Measurements from ENCODE around the gene GOLGA8B.
"Not testable (repeated sequence)": the region's sequence is repeated elsewhere in the genome, so short reads cannot be mapped to it uniquely, and the experiment has no call there.

Gene GOLGA8B

DNA sequence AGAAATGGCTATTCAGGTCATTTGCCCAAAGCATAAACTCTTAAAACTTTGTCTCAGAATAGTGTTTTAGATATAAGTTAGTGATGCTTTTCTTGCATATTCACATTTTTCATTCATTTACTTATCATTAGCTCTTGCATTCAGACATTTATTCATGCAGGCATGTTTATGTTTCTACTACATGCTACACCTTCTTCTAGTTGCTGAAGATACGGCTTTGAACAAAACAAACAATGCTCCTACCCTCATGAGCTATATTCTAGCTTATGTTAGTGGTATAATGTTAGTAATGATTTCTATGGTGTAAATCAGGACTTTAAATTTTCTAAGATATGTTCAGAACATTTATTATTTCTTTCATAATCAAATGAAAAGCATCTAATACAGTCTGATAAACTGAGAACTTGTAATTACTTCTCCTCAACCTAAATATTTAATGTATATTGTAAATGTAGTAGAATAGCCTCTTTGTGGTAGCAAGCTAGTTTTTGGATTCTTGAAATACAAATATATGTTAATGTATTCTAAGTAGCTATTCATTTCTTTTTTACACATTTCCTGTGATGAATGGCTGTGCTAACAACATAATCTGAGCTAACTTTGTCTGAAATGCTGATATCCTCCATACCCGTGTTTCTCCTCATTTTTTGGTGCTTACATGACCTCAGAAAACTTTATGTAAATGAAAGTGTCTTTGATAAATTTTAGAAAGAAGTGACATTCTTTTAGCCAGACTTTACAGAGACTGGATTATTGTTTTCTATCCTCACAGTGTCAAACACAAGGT is 15.5 kb upstream of the GOLGA8B start:
- no peak for DNase-seq (ENCODE audit: low read depth)

- no peak for DNase-seq (ENCODE audit: low read depth)
Measured at GRCh38 chr15:34597316-34597715, 13.9 kb upstream of the GOLGA8B start.

GRCh38 chr15:34594361-34594760 is 10.9 kb upstream of the GOLGA8B start:
- no peak for DNase-seq (ENCODE audit: low read depth)

DNA sequence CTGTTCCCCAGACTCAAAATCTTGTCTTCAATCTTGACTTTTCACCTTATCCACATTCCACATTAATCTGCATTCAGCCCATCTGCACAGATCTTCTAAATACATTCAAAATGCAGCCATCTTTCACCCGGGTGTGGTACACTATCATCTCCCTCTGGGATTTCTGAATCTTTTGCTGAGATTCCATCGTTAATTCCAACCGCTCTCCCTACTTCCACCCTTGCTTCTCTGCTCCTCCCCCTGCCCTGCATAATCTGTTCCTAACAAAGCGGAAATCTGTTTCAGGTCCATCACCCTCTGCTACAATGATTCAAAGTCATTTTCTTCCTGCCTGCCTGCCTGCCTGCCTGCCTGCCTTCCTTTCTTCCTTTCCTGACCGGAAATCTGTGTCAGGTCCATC is 7.9 kb upstream of the GOLGA8B start:
- DNase-seq (ENCODE audit: low read depth) = no peak

DNA sequence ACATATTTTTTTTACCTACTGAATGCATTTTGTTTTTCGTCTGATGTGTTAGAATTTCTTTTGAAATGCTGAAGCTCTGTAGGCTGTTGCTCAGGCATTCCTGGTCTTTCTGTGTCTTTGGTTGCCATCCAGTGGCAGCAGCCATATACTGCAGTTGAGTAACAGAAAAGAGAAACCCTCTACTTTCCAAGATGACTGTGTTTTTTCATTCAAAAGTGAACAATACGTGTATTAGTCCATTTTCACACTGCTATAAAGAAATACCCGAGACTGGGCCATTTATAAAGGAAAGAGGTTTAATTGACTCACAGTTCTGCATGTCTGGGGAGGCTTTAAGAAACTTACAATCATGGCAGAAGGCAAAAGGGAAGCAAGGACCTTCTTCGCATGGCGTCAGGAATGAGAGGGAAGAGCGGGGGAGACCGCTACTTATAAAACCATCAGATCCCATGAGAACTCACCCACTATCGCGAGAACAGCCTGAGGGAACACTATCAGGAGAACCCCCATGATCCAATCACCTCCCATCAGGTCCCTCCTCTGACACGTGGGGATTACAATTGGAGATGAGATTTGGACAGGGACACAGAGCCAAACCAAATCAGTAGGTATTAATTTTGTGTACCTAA is 4.7 kb upstream of the GOLGA8B start:
- DNase-seq (ENCODE audit: low read depth) = no peak

DNA sequence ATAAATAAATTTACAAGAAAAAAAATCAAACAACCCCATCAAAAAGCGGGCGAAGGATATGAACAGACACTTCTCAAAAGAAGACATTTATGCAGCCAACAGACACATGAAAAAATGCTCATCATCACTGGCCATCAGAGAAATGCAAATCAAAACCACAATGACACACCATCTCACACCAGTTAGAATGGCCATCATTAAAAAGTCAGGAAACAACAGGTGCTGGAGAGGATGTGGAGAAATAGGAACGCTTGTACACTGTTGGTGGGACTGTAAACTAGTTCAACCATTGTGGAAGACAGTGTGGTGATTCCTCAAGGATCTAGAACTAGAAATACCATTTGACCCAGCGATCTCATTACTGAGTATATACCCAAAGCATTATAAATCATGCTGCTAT is 2.5 kb upstream of the GOLGA8B start:
- DNase-seq (ENCODE audit: low read depth) = not testable (repeated sequence)

- no peak for DNase-seq (ENCODE audit: low read depth)
Measured at GRCh38 chr15:34584996-34585395, 1.5 kb upstream of the GOLGA8B start.

GRCh38 chr15:34584330-34584668 is 848 bp upstream of the GOLGA8B start:
- no peak for DNase-seq (ENCODE audit: low read depth)

- peak; percentile 47 for DNase-seq (ENCODE audit: low read depth)
Measured at GRCh38 chr15:34582461-34583371, 735 bp downstream of the GOLGA8B start.

DNA sequence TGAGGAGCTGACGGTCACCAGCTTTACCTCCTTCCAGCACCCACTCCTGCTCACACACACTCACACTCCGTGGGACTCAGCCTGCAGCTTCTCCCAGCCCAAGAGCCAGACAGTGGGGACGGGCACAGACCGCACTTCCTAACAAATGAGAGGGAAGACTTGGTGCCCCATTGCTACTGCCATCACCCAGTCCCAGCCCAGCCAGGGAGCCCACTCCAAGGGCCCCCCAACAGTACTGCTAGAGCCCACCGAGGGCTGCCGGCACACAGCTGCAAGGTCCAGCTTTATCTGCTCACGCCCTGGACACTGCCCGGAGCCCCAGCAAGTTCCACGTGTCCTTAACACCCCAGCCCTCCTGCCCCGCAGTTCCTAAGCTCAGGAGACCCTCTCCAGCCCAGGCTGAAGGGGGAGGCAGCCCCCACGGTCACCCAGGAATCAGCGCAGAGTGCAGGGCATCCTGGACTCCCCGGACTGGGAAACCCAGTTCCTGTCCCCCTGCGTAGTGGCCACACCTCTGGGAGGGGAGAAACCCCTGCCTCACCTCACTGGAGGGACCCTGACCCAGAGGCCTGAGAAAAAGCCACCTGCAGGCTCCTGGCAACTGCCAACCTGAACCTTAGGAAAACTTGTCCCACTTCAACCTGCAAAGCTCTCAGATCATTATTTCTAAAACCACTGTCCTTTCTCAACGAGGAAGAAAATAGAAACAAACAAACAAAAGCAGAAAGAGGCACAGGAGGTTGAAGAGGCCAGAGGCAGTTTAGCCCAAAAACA is 1.6 kb downstream of the GOLGA8B start:
- not testable (repeated sequence) for DNase-seq (ENCODE audit: low read depth)

DNA sequence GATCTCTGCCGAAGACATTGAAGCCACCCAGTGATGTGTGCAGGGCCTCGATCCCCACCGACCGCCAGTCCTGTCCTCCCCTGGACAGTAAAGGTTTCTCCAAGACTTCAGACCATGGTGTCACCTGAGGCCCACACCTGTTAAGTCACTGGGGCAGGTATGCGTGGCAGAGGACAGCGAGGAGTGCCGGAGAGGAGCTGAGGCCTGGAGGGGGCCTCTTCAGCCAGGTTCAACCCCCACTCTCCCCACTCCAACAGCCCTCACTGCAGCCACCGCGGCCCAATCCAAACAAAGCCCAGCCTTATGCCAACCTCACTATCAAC is 2.4 kb downstream of the GOLGA8B start:
- no peak for DNase-seq (ENCODE audit: low read depth)

DNA sequence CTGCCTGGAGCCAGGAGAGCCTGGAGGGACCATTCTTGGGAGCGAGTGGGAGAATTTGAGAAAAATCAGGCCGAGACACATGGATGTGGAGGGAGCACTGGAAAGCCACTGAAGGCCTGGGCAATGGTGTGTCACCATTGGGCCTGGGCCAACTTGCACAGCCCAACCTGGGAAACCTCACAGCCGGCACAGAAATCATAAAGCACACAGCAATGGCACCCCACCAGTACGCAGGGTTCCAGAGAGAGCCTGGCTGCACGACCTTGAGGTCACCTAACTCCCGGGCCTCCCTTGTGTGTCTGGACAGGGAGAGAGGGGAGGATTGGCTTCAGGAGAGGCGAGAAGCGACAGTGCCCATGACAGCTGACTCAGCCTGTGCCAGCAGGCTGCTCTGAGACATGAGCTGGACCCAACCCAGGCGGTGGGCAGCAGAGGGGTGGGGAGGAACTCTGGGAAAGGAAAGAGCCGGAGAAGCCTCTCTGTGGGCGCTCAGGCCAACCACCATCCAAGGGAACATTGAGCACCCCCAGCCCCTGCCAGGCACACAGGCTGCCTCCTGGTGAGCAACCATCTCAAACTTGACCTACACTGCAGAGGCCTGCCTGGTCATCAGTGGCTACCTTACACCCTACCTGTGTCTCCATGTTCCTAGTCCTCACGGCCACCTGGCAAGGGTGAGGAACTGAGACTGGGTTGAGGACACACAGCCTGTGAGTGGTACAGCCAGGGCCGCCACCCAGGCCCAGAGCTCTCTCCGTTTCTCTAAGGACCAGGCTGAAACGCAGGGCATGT is 3.0 kb downstream of the GOLGA8B start:
- not testable (repeated sequence) for DNase-seq (ENCODE audit: low read depth)

- no peak for DNase-seq (ENCODE audit: low read depth)
Measured at GRCh38 chr15:34578283-34578674, 5.2 kb downstream of the GOLGA8B start.

DNA sequence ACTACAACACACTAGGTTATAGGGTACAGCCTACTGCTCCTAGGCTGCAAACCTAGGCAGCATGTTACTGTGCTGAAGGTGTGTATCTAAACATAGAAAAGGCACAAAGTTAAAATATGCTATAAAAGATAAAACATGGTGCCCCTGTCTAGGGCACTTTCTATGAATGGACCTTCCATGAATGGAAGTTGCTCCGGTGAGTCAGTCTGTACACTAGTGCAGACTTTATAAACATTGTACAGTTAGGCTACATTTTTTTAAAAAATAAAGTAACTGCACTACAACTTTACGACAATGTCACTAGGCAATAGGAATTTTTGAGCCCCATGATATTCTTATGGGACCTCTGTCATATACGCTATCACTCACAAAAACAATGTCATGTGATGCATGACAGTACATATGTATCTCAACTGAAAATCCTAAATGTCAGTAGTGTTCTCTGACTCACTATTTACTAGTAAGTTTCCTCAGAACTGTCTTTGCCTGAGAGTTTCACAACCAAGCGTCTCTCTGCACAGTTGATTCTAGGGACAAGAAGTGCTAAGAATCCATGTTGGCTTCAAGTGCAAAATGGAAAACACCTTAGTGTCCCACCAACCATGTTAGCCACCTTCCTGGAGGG is 5.7 kb downstream of the GOLGA8B start:
- not testable (repeated sequence) for DNase-seq (ENCODE audit: low read depth)

GRCh38 chr15:34575035-34575434 is 8.4 kb downstream of the GOLGA8B start:
- not testable (repeated sequence) for DNase-seq (ENCODE audit: low read depth)

DNA sequence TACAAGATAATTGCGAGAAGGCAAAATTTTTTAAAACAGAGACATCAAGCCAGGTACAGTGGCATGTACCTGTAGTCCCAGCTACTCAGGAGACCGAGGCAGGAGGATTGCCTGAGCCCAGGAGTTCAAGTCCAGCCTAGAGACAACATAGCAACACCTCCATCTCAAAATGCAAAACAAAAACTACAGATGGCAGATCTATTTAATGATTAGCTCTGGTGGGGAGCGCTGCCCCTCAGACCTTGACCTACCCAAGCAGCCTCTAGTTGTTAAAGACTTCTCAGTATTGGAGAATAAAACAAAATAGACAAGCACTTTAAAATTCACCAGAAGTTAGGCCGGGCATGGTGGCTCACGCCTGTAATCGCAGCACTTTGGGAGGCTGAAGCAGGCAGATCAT is 10.5 kb downstream of the GOLGA8B start:
- not testable (repeated sequence) for DNase-seq (ENCODE audit: low read depth)

GRCh38 chr15:34572019-34572641 is 11.3 kb downstream of the GOLGA8B start:
- DNase-seq (ENCODE audit: low read depth) = not testable (repeated sequence)

- DNase-seq (ENCODE audit: low read depth) = not testable (repeated sequence)
Measured at GRCh38 chr15:34569670-34570396, 13.6 kb downstream of the GOLGA8B start.

DNA sequence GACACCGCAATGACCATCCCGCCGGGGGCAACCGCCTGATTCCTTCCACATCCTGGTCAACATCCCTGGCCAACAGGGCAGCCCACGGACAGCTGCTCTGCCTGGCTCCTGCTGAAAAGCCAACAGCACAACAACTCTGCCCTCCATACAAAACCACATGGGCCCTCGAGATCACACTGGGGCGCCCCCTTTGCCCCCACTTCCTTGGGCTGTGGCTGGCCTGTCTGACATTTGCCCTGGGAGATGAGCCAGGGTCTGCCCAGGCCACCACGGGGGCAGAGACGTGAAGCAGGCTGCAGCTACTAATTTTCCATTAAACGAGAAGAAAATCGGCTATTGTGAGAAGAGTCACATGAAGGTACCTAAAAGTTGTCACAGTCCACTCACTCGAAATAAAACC is 16.3 kb downstream of the GOLGA8B start:
- DNase-seq (ENCODE audit: low read depth) = not testable (repeated sequence)

- DNase-seq (ENCODE audit: low read depth) = not testable (repeated sequence)
Measured at GRCh38 chr15:34564711-34565110, 18.7 kb downstream of the GOLGA8B start.

All from activated T-cell treated with anti-CD3 and anti-CD28 coated beads for 48 hours (primary cell).